B cell (primary cell): ENCODE measurements around the gene WDR38.

Experiments
- CTCF ChIP-seq: fragments of 200-600 bp; IDR thresholded peaks from one replicate; pipeline ENCODE4 v1.8.0; 2022; ENCODE audit warnings: antibody characterized with exemption, mild to moderate bottlenecking
- EZH2 ChIP-seq: IDR thresholded peaks from 2 replicates; pipeline ENCODE4 v1.6.1; 2012; ENCODE audit warnings: borderline replicate concordance, low read depth, mild to moderate bottlenecking, moderate library complexity, low read length; ENCODE audit not compliant: insufficient read depth, poor library complexity, severe bottlenecking

GRCh38 chr9:124854161-124854560 lies 901 bp downstream of the WDR38 start:
- TF ChIP-seq CTCF (no peak), EZH2 (no peak)
